CD14-positive monocyte (primary cell): ENCODE results near the gene CENPT. TPM values are rescaled to one million over a fixed set of nuclear protein-coding genes. Genes with fewer than 3 reads are reported as not detected.

Source experiments
- DNase-seq, 3 donors: peaks; one replicate each; pipeline ENCODE4 v3.0.0-alpha.2; 2011 to 2022
- H2AFZ ChIP-seq: 2 replicates; pipeline ENCODE4 v1.6.0; 2012; ENCODE audit warnings: mild to moderate bottlenecking, low read depth, low read length, inconsistent platforms; ENCODE audit not compliant: insufficient read depth, poor library complexity, severe bottlenecking
- H3K27ac ChIP-seq, 2 donors: 1 replicate in 1 of 2; 2 replicates in 1 of 2; pipeline ENCODE4 v1.5.1; 2012 to 2013; ENCODE audit warnings: low read length in 2 of 2, control low read depth in 1 of 2, inconsistent platforms in 1 of 2, low read depth in 1 of 2, mild to moderate bottlenecking in 1 of 2
- H3K27me3 ChIP-seq, 2 donors: one replicate each; pipeline versions ENCODE4 v1.6.0 to v1.6.1; 2011 to 2013; ENCODE audit warnings: low read length in 2 of 2; ENCODE audit not compliant: control insufficient read depth in 2 of 2, insufficient read depth in 2 of 2
- H3K36me3 ChIP-seq, 2 donors: replicated peaks in 1 of 2; 1 replicate in 1 of 2; 2 replicates in 1 of 2; pipeline versions ENCODE4 v1.5.1 to v1.6.1; 2012 to 2013; ENCODE audit warnings: low read length in 2 of 2, control low read depth in 1 of 2, inconsistent platforms in 1 of 2, mild to moderate bottlenecking in 1 of 2; ENCODE audit not compliant: insufficient read depth in 2 of 2, control insufficient read depth in 1 of 2
- H3K4me1 ChIP-seq, 2 donors: 1 replicate in 1 of 2; 2 replicates in 1 of 2; pipeline versions ENCODE4 v1.5.1 to v1.6.1; 2012 to 2013; ENCODE audit warnings: low read length in 2 of 2, control low read depth in 1 of 2, inconsistent platforms in 1 of 2, mild to moderate bottlenecking in 1 of 2, moderate library complexity in 1 of 2; ENCODE audit not compliant: insufficient read depth in 2 of 2, control insufficient read depth in 1 of 2
- H3K4me2 ChIP-seq: replicated peaks from 2 replicates; pipeline ENCODE3; 2012; ENCODE audit warnings: low read length, moderate library complexity, mild to moderate bottlenecking; ENCODE audit not compliant: poor library complexity, severe bottlenecking; ENCODE audit errors: extremely low read depth
- H3K4me3 ChIP-seq, 3 experiments: fragments of 200-600 bp in 1 of 3; sonication (generic) in 1 of 3; replicated peaks in 1 of 3; 1 replicate in 2 of 3; 2 replicates in 1 of 3; pipeline ENCODE4 v1.5.1; 2011 to 2013; ENCODE audit warnings: low read length in 3 of 3, mild to moderate bottlenecking in 3 of 3, control low read depth in 2 of 3, low read depth in 2 of 3, inconsistent platforms in 1 of 3, moderate library complexity in 1 of 3
- H3K79me2 ChIP-seq: 2 replicates; pipeline ENCODE4 v1.6.0; 2012; ENCODE audit warnings: mild to moderate bottlenecking, control low read depth, inconsistent platforms, low read length, moderate library complexity; ENCODE audit not compliant: insufficient read depth
- H3K9ac ChIP-seq: 2 replicates; pipeline ENCODE4 v1.6.0; 2017; ENCODE audit warnings: low read length, mild to moderate bottlenecking; ENCODE audit not compliant: insufficient read depth, poor library complexity, severe bottlenecking
- H3K9me3 ChIP-seq, 2 donors: replicated peaks in 1 of 2; 1 replicate in 1 of 2; 2 replicates in 1 of 2; pipeline versions ENCODE4 v1.5.1 to v1.6.1; 2012 to 2013; ENCODE audit warnings: low read length in 2 of 2, control low read depth in 1 of 2; ENCODE audit not compliant: control insufficient read depth in 1 of 2, insufficient read depth in 1 of 2
- H4K20me1 ChIP-seq: 2 replicates; pipeline ENCODE4 v1.6.0; 2012; ENCODE audit warnings: mild to moderate bottlenecking, low read length, control low read depth, moderate library complexity; ENCODE audit not compliant: insufficient read depth
- H3K27ac Mint-ChIP-seq, 7 donors: one replicate each; pipeline ENCODE4 v1.8.0; 2020; ENCODE audit warnings: mild to moderate bottlenecking in 7 of 7, mixed read lengths in 7 of 7, moderate library complexity in 6 of 7, inconsistent platforms in 2 of 7
- H3K27me3 Mint-ChIP-seq, 3 donors: one replicate each; pipeline ENCODE4 v1.8.0; 2021 to 2022; ENCODE audit warnings: low read depth in 3 of 3, mild to moderate bottlenecking in 3 of 3, mixed read lengths in 3 of 3, moderate library complexity in 3 of 3, inconsistent platforms in 1 of 3
- H3K36me3 Mint-ChIP-seq, 2 donors: one replicate each; pipeline ENCODE4 v1.8.0; 2020; ENCODE audit warnings: mixed read lengths in 2 of 2, inconsistent platforms in 1 of 2, mild to moderate bottlenecking in 1 of 2
- H3K4me1 Mint-ChIP-seq: one replicate; pipeline ENCODE4 v1.8.0; 2020; ENCODE audit warnings: mild to moderate bottlenecking, mixed read lengths
- H3K4me3 Mint-ChIP-seq, 2 donors: one replicate each; pipeline ENCODE4 v1.8.0; 2020; ENCODE audit warnings: mild to moderate bottlenecking in 2 of 2, mixed read lengths in 2 of 2, moderate library complexity in 1 of 2
- H3K9me3 Mint-ChIP-seq, 7 donors: one replicate each; pipeline ENCODE4 v1.8.0; 2020 to 2022; ENCODE audit warnings: mixed read lengths in 7 of 7, mild to moderate bottlenecking in 6 of 7, moderate library complexity in 6 of 7, inconsistent platforms in 2 of 7
- CTCF ChIP-seq: fragments of 200-600 bp; IDR thresholded peaks from one replicate; pipeline ENCODE4 v1.8.0; 2022; ENCODE audit warnings: antibody characterized with exemption, mild to moderate bottlenecking
- WGBS: methylation state at CpG from one replicate; pipeline ENCODE4 v1.1.5; 2013; ENCODE audit warnings: missing lambda C conversion rate; ENCODE audit not compliant: insufficient coverage; 5-methylcytosine and 5-hydroxymethylcytosine counted together
- intact Hi-C, 2 donors: fragments of 100-400 bp; cut with micrococcal nuclease; formaldehyde crosslinking; loops; one replicate each; pipeline versions ENCODE4 v1.15.0 to v1.15.1; 2023
- polyA plus RNA-seq, 3 donors: library from polyadenylated mRNA; depleted of rRNA in 1 of 3; unstranded in 2 of 3; stranded (reverse) in 1 of 3; fragments of 300-500 nt in 2 of 3; fragments of >200 nt in 1 of 3; fragmentation: Illumina TruSeq in 2 of 3; gene quantifications; 1 replicate in 2 of 3; 2 replicates in 1 of 3; pipeline ENCODE4 v1.2.3, GENCODE V29; 2012 to 2021

Gene CENPT
- polyA plus RNA-seq, 3 donors = 8.3 to 120 (median 12.4) TPM

- DNase-seq = peak in 2 of 3 donors; percentile 7 to 18
- peaks cover 61% of the 10 kb centered on the region for H3K79me2 ChIP-seq
- intact Hi-C loops = loop anchor here in 1 of 2 donors (10.0 kb wide), 1 partner anchor 139 kb away; the partner anchor contains the start of genes ACD, C16orf86, ENKD1 and PARD6A
- TF ChIP-seq CTCF = no peak
- H3K36me3 ChIP-seq = peaks cover 19 to 42% of the 10 kb centered on the region in 2 donors
- Mint-ChIP-seq H3K36me3 (peaks cover 35 to 53% of the 10 kb centered on the region in 2 donors), H3K4me3 (no peak overlapping the region), H3K9me3 (no peaks in the 10 kb centered on the region), H3K27me3 (peaks cover 0 to 2% (median 0%) of the 10 kb centered on the region in 3 donors), H3K4me1 (peaks cover 39% of the 10 kb centered on the region), H3K27ac (peak overlapping the region; percentile 11 to 81 (median 70))
- H3K27ac ChIP-seq = no peak overlapping the region
- H3K4me3 ChIP-seq = no peak overlapping the region
- no peaks in the 10 kb centered on the region for H3K27me3 ChIP-seq
- no peak overlapping the region for H3K9ac ChIP-seq
- H2AFZ ChIP-seq = no peak overlapping the region
- peaks cover 31% of the 10 kb centered on the region for H4K20me1 ChIP-seq
- H3K4me1 ChIP-seq = peaks cover 26 to 34% of the 10 kb centered on the region in 2 donors
- WGBS = no CpG with 5 or more reads among the region's 3 CpGs
- H3K9me3 ChIP-seq = no peaks in the 10 kb centered on the region
- H3K4me2 ChIP-seq = no peak overlapping the region
Measured at GRCh38 chr16:67803894-67804293, 43.6 kb downstream of the CENPT start.

- peaks cover 20 to 29% of the 10 kb centered on the region in 2 donors for H3K4me1 ChIP-seq
- peaks cover 30 to 58% of the 10 kb centered on the region in 2 donors for H3K36me3 ChIP-seq
- H3K9me3 ChIP-seq = no peaks in the 10 kb centered on the region
- Mint-ChIP-seq H3K36me3 (peaks cover 42 to 69% of the 10 kb centered on the region in 2 donors), H3K27ac (peak overlapping the region in 2 of 7 donors; percentile 42 to 46), H3K27me3 (no peaks in the 10 kb centered on the region), H3K9me3 (peaks cover 0 to under 1% (median 0%) of the 10 kb centered on the region in 7 donors), H3K4me3 (no peak overlapping the region), H3K4me1 (peaks cover 37% of the 10 kb centered on the region)
- no peak overlapping the region for H3K27ac ChIP-seq
- H4K20me1 ChIP-seq = peaks cover 44% of the 10 kb centered on the region
- no CpG with 5 or more reads among the region's 2 CpGs for WGBS
- H3K4me3 ChIP-seq = no peak overlapping the region
- peaks cover 63% of the 10 kb centered on the region for H3K79me2 ChIP-seq
- no peak overlapping the region for H3K9ac ChIP-seq
- intact Hi-C loops = loop anchor here in 1 of 2 donors (10.0 kb wide), 1 partner anchor 137 kb away; the partner anchor contains the start of genes ACD, C16orf86, ENKD1 and PARD6A
- H2AFZ ChIP-seq = no peak overlapping the region
- H3K27me3 ChIP-seq = no peaks in the 10 kb centered on the region
- no peak for DNase-seq
- TF ChIP-seq CTCF = no peak
- H3K4me2 ChIP-seq = no peak overlapping the region
Measured at GRCh38 chr16:67801883-67802282, 45.6 kb downstream of the CENPT start.
